ENCODE data around the gene ERCC8. TPM values are rescaled to one million over a fixed set of nuclear protein-coding genes. Genes with fewer than 3 reads are reported as not detected.
"Not testable (repeated sequence)": the region's sequence is repeated elsewhere in the genome, so short reads cannot be mapped to it uniquely, and the experiment has no call there.

Gene ERCC8
- 1 to 10 TPM; 8.9 to 9.1 TPM for total RNA-seq

GRCh38 chr5:60944904-60945812 is at the start of gene ERCC8, which contains the start of gene NDUFAF2:
ERCC8 (minus strand) TSS chr5:60945070; CDS start chr5:60945008, 62 bp downstream.
NDUFAF2 (plus strand) TSS chr5:60945205; CDS start chr5:60945256, 51 bp downstream.
- peaks cover 12 to 22% of the 10 kb centered on the region in 2 donors for H3K4me1 Mint-ChIP-seq (ENCODE audit: low read depth in 2 of 2)
- no peak within 1 kb of the TSS for H3K4me3 Mint-ChIP-seq
- ATAC-seq (peak; percentile 100), DNase-seq (ENCODE audit: low spot score) (peak; percentile 92)
- no peak within 1 kb of the TSS for H3K27ac Mint-ChIP-seq
- H3K27me3 Mint-ChIP-seq: no peaks in the 10 kb centered on the region
- H3K36me3 Mint-ChIP-seq: no peaks in the 10 kb centered on the region
- no peaks in the 10 kb centered on the region for H3K9me3 Mint-ChIP-seq

GRCh38 chr5:60993875-60994571 is 49.2 kb upstream of the ERCC8 start:
- Mint-ChIP-seq H3K4me3 (no peak overlapping the region), H3K27me3 (no peaks in the 10 kb centered on the region), H3K9me3 (peaks cover 17% of the 10 kb centered on the region), H3K4me1 (ENCODE audit: low read depth in 2 of 2) (no peaks in the 10 kb centered on the region), H3K36me3 (peaks cover 24% of the 10 kb centered on the region), H3K27ac (no peak overlapping the region)
- DNase-seq (ENCODE audit: low spot score) (no peak), ATAC-seq (no peak)

- peaks cover 24% of the 10 kb centered on the region for H3K36me3 Mint-ChIP-seq
- peaks cover 17% of the 10 kb centered on the region for H3K9me3 Mint-ChIP-seq
- no peaks in the 10 kb centered on the region for H3K4me1 Mint-ChIP-seq (ENCODE audit: low read depth in 2 of 2)
- H3K27ac Mint-ChIP-seq: no peak overlapping the region
- no peak overlapping the region for H3K4me3 Mint-ChIP-seq
- DNase-seq (ENCODE audit: low spot score) (no peak), ATAC-seq (no peak)
- H3K27me3 Mint-ChIP-seq: no peaks in the 10 kb centered on the region
These were observed 48.6 kb upstream of the ERCC8 start for GRCh38 chr5:60993425-60993824.

- Mint-ChIP-seq H3K27ac (no peak overlapping the region), H3K4me3 (no peak overlapping the region), H3K27me3 (no peaks in the 10 kb centered on the region), H3K9me3 (peaks cover 17% of the 10 kb centered on the region), H3K36me3 (peaks cover 24% of the 10 kb centered on the region), H3K4me1 (ENCODE audit: low read depth in 2 of 2) (no peaks in the 10 kb centered on the region)
- ATAC-seq (no peak), DNase-seq (ENCODE audit: low spot score) (no peak)
These were observed 48.0 kb upstream of the ERCC8 start for GRCh38 chr5:60992871-60993270.

GRCh38 chr5:60989790-60990189 is 44.9 kb upstream of the ERCC8 start:
- Mint-ChIP-seq H3K4me3 (no peak overlapping the region), H3K36me3 (peaks cover 51% of the 10 kb centered on the region), H3K27ac (no peak overlapping the region), H3K9me3 (peaks cover 32% of the 10 kb centered on the region), H3K27me3 (no peaks in the 10 kb centered on the region), H3K4me1 (ENCODE audit: low read depth in 2 of 2) (peaks cover 7 to 11% of the 10 kb centered on the region in 2 donors)
- no peak for ATAC-seq
- no peak for DNase-seq (ENCODE audit: low spot score)

- Mint-ChIP-seq H3K9me3 (peaks cover 14% of the 10 kb centered on the region), H3K36me3 (peaks cover 46% of the 10 kb centered on the region)
- not testable (repeated sequence) for ATAC-seq; H3K27ac Mint-ChIP-seq; H3K4me3 Mint-ChIP-seq; H3K4me1 Mint-ChIP-seq (ENCODE audit: low read depth in 2 of 2); H3K27me3 Mint-ChIP-seq; DNase-seq (ENCODE audit: low spot score)
These were observed 37.3 kb upstream of the ERCC8 start for GRCh38 chr5:60982127-60982526.

GRCh38 chr5:60980511-60980910 is 35.6 kb upstream of the ERCC8 start:
- Mint-ChIP-seq H3K27ac (no peak overlapping the region), H3K4me3 (no peak overlapping the region), H3K27me3 (no peaks in the 10 kb centered on the region), H3K9me3 (peaks cover 10% of the 10 kb centered on the region), H3K36me3 (peaks cover 30% of the 10 kb centered on the region), H3K4me1 (ENCODE audit: low read depth in 2 of 2) (peaks cover 5 to 7% of the 10 kb centered on the region in 2 donors)
- ATAC-seq: no peak
- no peak for DNase-seq (ENCODE audit: low spot score)

GRCh38 chr5:60978968-60979367 is 34.1 kb upstream of the ERCC8 start:
- H3K4me1 Mint-ChIP-seq (ENCODE audit: low read depth in 2 of 2): peaks cover 5 to 8% of the 10 kb centered on the region in 2 donors
- no peak overlapping the region for H3K4me3 Mint-ChIP-seq
- H3K27me3 Mint-ChIP-seq: no peaks in the 10 kb centered on the region
- peaks cover 24% of the 10 kb centered on the region for H3K36me3 Mint-ChIP-seq
- H3K9me3 Mint-ChIP-seq: peaks cover 9% of the 10 kb centered on the region
- no peak for DNase-seq (ENCODE audit: low spot score)
- no peak for ATAC-seq
- H3K27ac Mint-ChIP-seq: no peak overlapping the region

- peaks cover 9% of the 10 kb centered on the region for H3K9me3 Mint-ChIP-seq
- no peak overlapping the region for H3K27ac Mint-ChIP-seq
- no peak overlapping the region for H3K4me3 Mint-ChIP-seq
- H3K4me1 Mint-ChIP-seq (ENCODE audit: low read depth in 2 of 2): peaks cover 5 to 8% of the 10 kb centered on the region in 2 donors
- H3K36me3 Mint-ChIP-seq: peaks cover 24% of the 10 kb centered on the region
- DNase-seq (ENCODE audit: low spot score) (no peak), ATAC-seq (no peak)
- no peaks in the 10 kb centered on the region for H3K27me3 Mint-ChIP-seq
These were observed 33.3 kb upstream of the ERCC8 start for GRCh38 chr5:60977956-60978737.

- ATAC-seq (peak; percentile 73 to 83), DNase-seq (ENCODE audit: low spot score) (no peak)
- Mint-ChIP-seq H3K4me1 (ENCODE audit: low read depth in 2 of 2) (peaks cover 11 to 12% of the 10 kb centered on the region in 2 donors), H3K27ac (no peak overlapping the region), H3K27me3 (no peaks in the 10 kb centered on the region), H3K36me3 (peaks cover 32% of the 10 kb centered on the region), H3K9me3 (peaks cover 2% of the 10 kb centered on the region), H3K4me3 (no peak overlapping the region)
These were observed 27.4 kb upstream of the ERCC8 start for GRCh38 chr5:60972231-60972630.

GRCh38 chr5:60961685-60962084 is 16.8 kb upstream of the ERCC8 start:
- Mint-ChIP-seq H3K27me3 (no peaks in the 10 kb centered on the region), H3K27ac (no peak overlapping the region), H3K4me1 (ENCODE audit: low read depth in 2 of 2) (peaks cover 4 to 5% of the 10 kb centered on the region in 2 donors), H3K9me3 (no peaks in the 10 kb centered on the region), H3K36me3 (peaks cover 8% of the 10 kb centered on the region), H3K4me3 (no peak overlapping the region)
- no peak for DNase-seq (ENCODE audit: low spot score)
- ATAC-seq: no peak

GRCh38 chr5:60960591-60960990 is 15.7 kb upstream of the ERCC8 start:
- H3K9me3 Mint-ChIP-seq: no peaks in the 10 kb centered on the region
- H3K4me3 Mint-ChIP-seq: no peak overlapping the region
- H3K27me3 Mint-ChIP-seq: no peaks in the 10 kb centered on the region
- ATAC-seq (no peak), DNase-seq (ENCODE audit: low spot score) (no peak)
- no peak overlapping the region for H3K27ac Mint-ChIP-seq
- H3K4me1 Mint-ChIP-seq (ENCODE audit: low read depth in 2 of 2): peaks cover 4 to 5% of the 10 kb centered on the region in 2 donors
- H3K36me3 Mint-ChIP-seq: peaks cover under 1% of the 10 kb centered on the region

- Mint-ChIP-seq H3K27ac (no peak overlapping the region), H3K9me3 (no peaks in the 10 kb centered on the region), H3K4me3 (no peak overlapping the region), H3K4me1 (ENCODE audit: low read depth in 2 of 2) (peaks cover 4 to 5% of the 10 kb centered on the region in 2 donors), H3K36me3 (peaks cover 10% of the 10 kb centered on the region), H3K27me3 (no peaks in the 10 kb centered on the region)
- ATAC-seq (no peak), DNase-seq (ENCODE audit: low spot score) (no peak)
These were observed 14.3 kb upstream of the ERCC8 start for GRCh38 chr5:60959156-60959555.
